ENCODE data around the gene LUZP2. TPM values are rescaled to one million over a fixed set of nuclear protein-coding genes. Genes with fewer than 3 reads are reported as not detected.

Gene LUZP2
- polyA plus RNA-seq, 1 of the 3 experiments (the other 2 are of a cell fraction): 0.03 TPM

DNA sequence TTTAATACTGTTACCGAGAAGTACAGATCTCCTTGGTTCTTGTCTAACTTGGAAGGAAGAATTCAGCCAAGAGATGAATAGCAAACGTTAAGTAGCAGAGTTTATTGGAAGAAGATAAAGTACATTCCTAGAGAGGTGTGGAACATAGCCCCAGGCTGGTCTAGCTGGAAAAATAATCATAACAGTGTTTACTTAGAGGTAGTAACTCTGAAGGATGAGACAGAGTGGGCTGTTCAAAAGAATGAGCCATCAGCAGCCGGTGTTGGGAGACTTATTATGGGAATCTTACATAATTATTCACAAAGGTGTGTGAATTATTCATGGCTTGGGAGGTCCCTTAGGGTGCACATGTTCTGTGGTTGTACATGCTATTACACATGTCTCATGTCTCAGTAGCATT, 276.5 kb downstream of the LUZP2 start:
- no peak overlapping the region for H3K4me2 ChIP-seq
- no peaks in the 10 kb centered on the region for H3F3A ChIP-seq (replicated peaks; ENCODE audit: insufficient read depth)
- H3K9ac ChIP-seq: no peak overlapping the region
- no peaks in the 10 kb centered on the region for H3K36me3 ChIP-seq (replicated peaks in 1 of 2; ENCODE audit: control insufficient read depth in 1 of 2, insufficient read depth in 2 of 2, low read length in 1 of 2)
- no peak overlapping the region for H3K4me3 ChIP-seq (ENCODE audit: low read depth in 2 of 2, low read length in 1 of 2)
- POLR2A ChIA-PET: no interaction called here
- no peak overlapping the region for H2AFZ ChIP-seq (ENCODE audit: low read depth)
- WGBS (ENCODE audit: low lambda C conversion rate): 40% methylated on average over 3 of the region's 3 CpGs
- no peaks in the 10 kb centered on the region for H4K20me1 ChIP-seq (ENCODE audit: insufficient read depth)
- TF ChIP-seq FOXM1 (IDR thresholded peaks at IDR 0.05; ENCODE audit: low read depth) (no peak), NFIC (IDR thresholded peaks at IDR 0.05; ENCODE audit: borderline replicate concordance) (no peak), TEAD4 (IDR thresholded peaks at IDR 0.05; ENCODE audit: borderline replicate concordance, insufficient read depth) (no peak), RFX5 (IDR thresholded peaks at IDR 0.05; ENCODE audit: low read length) (no peak), TAF1 (IDR thresholded peaks at IDR 0.05; ENCODE audit: borderline replicate concordance, low read depth, low read length) (no peak), USF2 (IDR thresholded peaks at IDR 0.05; ENCODE audit: borderline replicate concordance, low read depth, low read length) (no peak), GABPA (IDR thresholded peaks at IDR 0.05; ENCODE audit: low read depth) (no peak), EZH2phosphoT487 (IDR thresholded peaks at IDR 0.05; ENCODE audit: borderline replicate concordance, low read depth) (no peak), ELF1 (IDR thresholded peaks at IDR 0.05) (no peak), JUND (IDR thresholded peaks at IDR 0.05) (no peak), MXI1 (IDR thresholded peaks at IDR 0.05; ENCODE audit: low read depth, low read length) (no peak), CTCF (IDR thresholded peaks at IDR 0.05) (no peak), EP300 (IDR thresholded peaks at IDR 0.05; ENCODE audit: borderline replicate concordance in 1 of 2, low read depth in 1 of 2, low read length in 1 of 2) (no peak)
- TF ChIP-seq, protein P1, sequence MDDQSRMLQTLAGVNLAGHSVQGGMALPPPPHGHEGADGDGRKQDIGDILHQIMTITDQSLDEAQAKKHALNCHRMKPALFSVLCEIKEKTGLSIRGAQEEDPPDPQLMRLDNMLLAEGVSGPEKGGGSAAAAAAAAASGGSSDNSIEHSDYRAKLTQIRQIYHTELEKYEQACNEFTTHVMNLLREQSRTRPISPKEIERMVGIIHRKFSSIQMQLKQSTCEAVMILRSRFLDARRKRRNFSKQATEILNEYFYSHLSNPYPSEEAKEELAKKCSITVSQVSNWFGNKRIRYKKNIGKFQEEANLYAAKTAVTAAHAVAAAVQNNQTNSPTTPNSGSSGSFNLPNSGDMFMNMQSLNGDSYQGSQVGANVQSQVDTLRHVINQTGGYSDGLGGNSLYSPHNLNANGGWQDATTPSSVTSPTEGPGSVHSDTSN (IDR thresholded peaks at IDR 0.05): no peak
- TF ChIP-seq, protein P2, sequence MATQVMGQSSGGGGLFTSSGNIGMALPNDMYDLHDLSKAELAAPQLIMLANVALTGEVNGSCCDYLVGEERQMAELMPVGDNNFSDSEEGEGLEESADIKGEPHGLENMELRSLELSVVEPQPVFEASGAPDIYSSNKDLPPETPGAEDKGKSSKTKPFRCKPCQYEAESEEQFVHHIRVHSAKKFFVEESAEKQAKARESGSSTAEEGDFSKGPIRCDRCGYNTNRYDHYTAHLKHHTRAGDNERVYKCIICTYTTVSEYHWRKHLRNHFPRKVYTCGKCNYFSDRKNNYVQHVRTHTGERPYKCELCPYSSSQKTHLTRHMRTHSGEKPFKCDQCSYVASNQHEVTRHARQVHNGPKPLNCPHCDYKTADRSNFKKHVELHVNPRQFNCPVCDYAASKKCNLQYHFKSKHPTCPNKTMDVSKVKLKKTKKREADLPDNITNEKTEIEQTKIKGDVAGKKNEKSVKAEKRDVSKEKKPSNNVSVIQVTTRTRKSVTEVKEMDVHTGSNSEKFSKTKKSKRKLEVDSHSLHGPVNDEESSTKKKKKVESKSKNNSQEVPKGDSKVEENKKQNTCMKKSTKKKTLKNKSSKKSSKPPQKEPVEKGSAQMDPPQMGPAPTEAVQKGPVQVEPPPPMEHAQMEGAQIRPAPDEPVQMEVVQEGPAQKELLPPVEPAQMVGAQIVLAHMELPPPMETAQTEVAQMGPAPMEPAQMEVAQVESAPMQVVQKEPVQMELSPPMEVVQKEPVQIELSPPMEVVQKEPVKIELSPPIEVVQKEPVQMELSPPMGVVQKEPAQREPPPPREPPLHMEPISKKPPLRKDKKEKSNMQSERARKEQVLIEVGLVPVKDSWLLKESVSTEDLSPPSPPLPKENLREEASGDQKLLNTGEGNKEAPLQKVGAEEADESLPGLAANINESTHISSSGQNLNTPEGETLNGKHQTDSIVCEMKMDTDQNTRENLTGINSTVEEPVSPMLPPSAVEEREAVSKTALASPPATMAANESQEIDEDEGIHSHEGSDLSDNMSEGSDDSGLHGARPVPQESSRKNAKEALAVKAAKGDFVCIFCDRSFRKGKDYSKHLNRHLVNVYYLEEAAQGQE (IDR thresholded peaks at IDR 0.05; ENCODE audit: low read depth, low read length): no peak
- H3K4me1 ChIP-seq (ENCODE audit: control insufficient read depth in 1 of 2, insufficient read depth in 2 of 2, low read depth in 1 of 2, low read length in 1 of 2): no peaks in the 10 kb centered on the region
- CTCF ChIA-PET: interaction anchor here (1.4 kb wide), 1 partner anchor 9 kb away, joined by 3 read pairs; no protein-coding TSS in a partner anchor
- no peak for DNase-seq
- H3K27ac ChIP-seq (ENCODE audit: low read depth in 2 of 2, low read length in 1 of 2): no peak overlapping the region
- H3K9me2 ChIP-seq: no peaks in the 10 kb centered on the region
- no peaks in the 10 kb centered on the region for H3K9me3 ChIP-seq
- H3K27me3 ChIP-seq (ENCODE audit: insufficient read depth): no peaks in the 10 kb centered on the region
- no peaks in the 10 kb centered on the region for H3K79me2 ChIP-seq (ENCODE audit: insufficient read depth)

Data from SK-N-SH (cell line).